PC-3 (cell line): ENCODE measurements around the gene SLC25A24.
"Not testable (repeated sequence)": the region's sequence is repeated elsewhere in the genome, so short reads cannot be mapped to it uniquely, and the experiment has no call there.

ENCODE experiments used
- CTCF ChIP-seq: fragments of 300-600 bp; sonication (generic); conservative IDR thresholded peaks from 2 replicates; pipeline ENCODE4 v1.5.1; 2017; ENCODE audit warnings: antibody characterized with exemption, low read depth, mild to moderate bottlenecking, low read length
- EZH2phosphoT487 ChIP-seq: fragments of 300-600 bp; sonication (generic); IDR thresholded peaks from 2 replicates; pipeline ENCODE4 v1.6.1; 2018; ENCODE audit warnings: mild to moderate bottlenecking, antibody characterized with exemption, low read length, borderline replicate concordance

GRCh38 chr1:108232183-108232582 lies 32.0 kb upstream of the SLC25A24 start:
- not testable (repeated sequence) for TF ChIP-seq EZH2phosphoT487, CTCF
